H9 (cell line): ENCODE measurements around the gene TNFAIP3. TPM values are rescaled to one million over a fixed set of nuclear protein-coding genes. Genes with fewer than 3 reads are reported as not detected.
"Not testable (repeated sequence)": the region's sequence is repeated elsewhere in the genome, so short reads cannot be mapped to it uniquely, and the experiment has no call there.

ENCODE experiments used
- DNase-seq: peaks from one replicate; pipeline ENCODE4 v3.0.0-alpha.2; 2017
- H2AFZ ChIP-seq: one replicate; pipeline ENCODE4 v1.6.1; 2013; ENCODE audit warnings: mild to moderate bottlenecking, low read length, control low read depth, moderate library complexity
- H2AK5ac ChIP-seq: 2 replicates; pipeline ENCODE4 v1.6.1; 2013; ENCODE audit warnings: low read length, control low read depth, mixed read lengths; ENCODE audit not compliant: insufficient read length
- H2BK120ac ChIP-seq: one replicate; pipeline ENCODE4 v1.6.1; 2013; ENCODE audit warnings: low read depth, mild to moderate bottlenecking, low read length, control low read depth, inconsistent platforms; ENCODE audit not compliant: poor library complexity, severe bottlenecking
- H2BK12ac ChIP-seq: 2 replicates; pipeline ENCODE4 v1.6.1; 2013; ENCODE audit warnings: low read length, control low read depth, mixed read lengths, low read depth; ENCODE audit not compliant: insufficient read length
- H2BK15ac ChIP-seq: 2 replicates; pipeline ENCODE4 v1.6.1; 2013; ENCODE audit warnings: low read depth, low read length, control low read depth
- H2BK20ac ChIP-seq: one replicate; pipeline ENCODE4 v1.6.1; 2013; ENCODE audit warnings: low read depth, mild to moderate bottlenecking, low read length, control low read depth, inconsistent platforms; ENCODE audit not compliant: poor library complexity, severe bottlenecking
- H2BK5ac ChIP-seq: 2 replicates; pipeline ENCODE4 v1.6.1; 2013; ENCODE audit warnings: low read length, control low read depth, mixed read lengths; ENCODE audit not compliant: insufficient read length
- H3K14ac ChIP-seq: 2 replicates; pipeline ENCODE4 v1.6.1; 2013; ENCODE audit warnings: low read length, control low read depth; ENCODE audit not compliant: insufficient read depth
- H3K18ac ChIP-seq: 2 replicates; pipeline ENCODE4 v1.6.1; 2013; ENCODE audit warnings: low read depth, mild to moderate bottlenecking, mixed read lengths, low read length, control low read depth; ENCODE audit not compliant: insufficient read length
- H3K23ac ChIP-seq: 2 replicates; pipeline ENCODE4 v1.6.1; 2013; ENCODE audit warnings: low read length, control low read depth, mixed read lengths, low read depth; ENCODE audit not compliant: insufficient read length
- H3K23me2 ChIP-seq: 2 replicates; pipeline ENCODE4 v1.6.1; 2013; ENCODE audit warnings: low read depth, mild to moderate bottlenecking, mixed read lengths, low read length, control low read depth; ENCODE audit not compliant: insufficient read length, poor library complexity, severe bottlenecking
- H3K27ac ChIP-seq: 2 replicates; pipeline ENCODE4 v1.5.1; 2013; ENCODE audit warnings: low read length, control low read depth, mixed read lengths, low read depth; ENCODE audit not compliant: insufficient read length
- H3K27me3 ChIP-seq: 2 replicates; pipeline ENCODE4 v1.6.1; 2013; ENCODE audit warnings: low read length, control low read depth, inconsistent platforms; ENCODE audit not compliant: insufficient read depth
- H3K4ac ChIP-seq: 2 replicates; pipeline ENCODE4 v1.6.1; 2013; ENCODE audit warnings: low read depth, mild to moderate bottlenecking, control low read depth, inconsistent platforms, low read length, moderate library complexity
- H3K4me1 ChIP-seq: 2 replicates; pipeline ENCODE4 v1.6.1; 2013; ENCODE audit warnings: low read length, control low read depth, inconsistent platforms; ENCODE audit not compliant: insufficient read depth
- H3K4me2 ChIP-seq: 2 replicates; pipeline ENCODE4 v1.6.1; 2013; ENCODE audit warnings: low read length, control low read depth, mixed read lengths; ENCODE audit not compliant: insufficient read length, insufficient read depth
- H3K56ac ChIP-seq: 2 replicates; pipeline ENCODE4 v1.6.1; 2013; ENCODE audit warnings: low read depth, mild to moderate bottlenecking, mixed read lengths, low read length, control low read depth; ENCODE audit not compliant: insufficient read length
- H3K79me1 ChIP-seq: 2 replicates; pipeline ENCODE4 v1.6.1; 2013; ENCODE audit warnings: low read depth, mild to moderate bottlenecking, moderate library complexity, low read length, control low read depth, inconsistent platforms; ENCODE audit not compliant: insufficient read depth, poor library complexity, severe bottlenecking
- H3K79me2 ChIP-seq: 2 replicates; pipeline ENCODE4 v1.6.1; 2013; ENCODE audit warnings: low read length, control low read depth, inconsistent platforms; ENCODE audit not compliant: insufficient read depth
- H3K9ac ChIP-seq: 2 replicates; pipeline ENCODE4 v1.6.1; 2013; ENCODE audit warnings: low read length, control low read depth, mixed read lengths; ENCODE audit not compliant: insufficient read length; ENCODE audit errors: extremely low read depth
- H3K9me3 ChIP-seq: one replicate; pipeline ENCODE4 v1.6.1; 2013; ENCODE audit warnings: low read depth, low read length, inconsistent platforms; ENCODE audit not compliant: control insufficient read depth
- H3T11ph ChIP-seq: one replicate; pipeline ENCODE4 v1.6.1; 2013; ENCODE audit warnings: mild to moderate bottlenecking, low read length, control low read depth, inconsistent platforms
- H4K20me1 ChIP-seq: one replicate; pipeline ENCODE4 v1.6.1; 2013; ENCODE audit not compliant: control insufficient read depth, insufficient read length, insufficient read depth
- H4K5ac ChIP-seq: 2 replicates; pipeline ENCODE4 v1.6.1; 2013; ENCODE audit warnings: low read depth, mild to moderate bottlenecking, mixed read lengths, low read length, control low read depth; ENCODE audit not compliant: insufficient read length
- H4K8ac ChIP-seq: replicated peaks from 2 replicates; pipeline ENCODE4 v1.6.1; 2013; ENCODE audit warnings: low read length, control low read depth, mixed read lengths, low read depth; ENCODE audit not compliant: insufficient read length
- H4K91ac ChIP-seq: 2 replicates; pipeline ENCODE4 v1.6.1; 2013; ENCODE audit warnings: low read depth, mild to moderate bottlenecking, moderate library complexity, mixed read lengths, low read length, control low read depth; ENCODE audit not compliant: insufficient read length
- H3K27ac Mint-ChIP-seq, 3 experiments: 2 replicates in 2 of 3; 3 replicates in 1 of 3; pipeline ENCODE4 v1.8.0; 2020 to 2021; ENCODE audit warnings: mixed read lengths in 3 of 3, mild to moderate bottlenecking in 1 of 3, moderate library complexity in 1 of 3
- H3K27me3 Mint-ChIP-seq: 2 replicates; pipeline ENCODE4 v1.8.0; 2021; ENCODE audit warnings: low read depth, mild to moderate bottlenecking, moderate library complexity, mixed read lengths
- H3K36me3 Mint-ChIP-seq, 3 experiments: 2 replicates in 2 of 3; 3 replicates in 1 of 3; pipeline ENCODE4 v1.8.0; 2020 to 2021; ENCODE audit warnings: low read depth in 3 of 3, mixed read lengths in 3 of 3; ENCODE audit not compliant: insufficient read depth in 1 of 3
- H3K4me1 Mint-ChIP-seq, 2 experiments: 2 replicates each; pipeline ENCODE4 v1.8.0; 2020; ENCODE audit warnings: mixed read lengths in 2 of 2
- H3K4me3 Mint-ChIP-seq, 2 experiments: 2 replicates in 1 of 2; 3 replicates in 1 of 2; pipeline ENCODE4 v1.8.0; 2020 to 2021; ENCODE audit warnings: mild to moderate bottlenecking in 2 of 2, mixed read lengths in 2 of 2, moderate library complexity in 1 of 2
- H3K9me3 Mint-ChIP-seq, 2 experiments: 2 replicates in 1 of 2; 3 replicates in 1 of 2; pipeline ENCODE4 v1.8.0; 2020; ENCODE audit warnings: mild to moderate bottlenecking in 2 of 2, mixed read lengths in 2 of 2, moderate library complexity in 1 of 2
- WGBS: extraction: QIAGEN DNeasy Blood & Tissue Kit; methylation state at CpG from one replicate; pipeline ENCODE4 v1.1.7; 2013; ENCODE audit warnings: missing lambda C conversion rate, low lambda C conversion rate, mixed read lengths; ENCODE audit not compliant: insufficient read length; ENCODE audit errors: extremely low coverage; 5-methylcytosine and 5-hydroxymethylcytosine counted together
- total RNA-seq: library from RNA; stranded (reverse); gene quantifications from 2 replicates; pipeline ENCODE4 v1.2.1, GENCODE V29; 2021
- TF ChIP-seq, protein P1 (sequence below): fragments of 200-600 bp; sonication (generic); conservative IDR thresholded peaks from 3 replicates; pipeline ENCODE4 v1.8.0; 2021; ENCODE audit warnings: antibody characterized with exemption, mild to moderate bottlenecking

TNFAIP3 gene
- total RNA-seq, 1 experiment from 2014 or later = 3.7 TPM

DNA sequence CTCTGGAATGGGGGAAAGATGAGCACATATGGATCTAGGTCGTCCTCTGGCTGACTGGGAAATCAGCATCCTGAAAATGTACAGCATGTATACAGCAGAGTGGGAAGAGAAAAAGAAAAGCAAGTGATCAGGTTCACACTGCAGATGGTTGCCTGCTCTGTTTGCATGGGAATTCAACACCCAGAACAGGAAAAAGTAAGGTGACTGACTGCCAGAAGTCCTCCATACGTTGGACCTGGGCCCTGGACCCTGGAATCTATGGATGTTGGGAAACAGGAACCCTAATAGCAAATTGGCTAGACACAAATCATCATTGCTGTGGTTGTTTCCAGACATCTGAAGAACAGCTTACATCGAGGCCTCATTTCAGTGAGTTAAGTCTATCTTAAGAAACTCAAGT, 30.3 kb upstream of the TNFAIP3 start:
- no peak overlapping the region for H3K4me2 ChIP-seq
- H3K23me2 ChIP-seq = no peaks in the 10 kb centered on the region
- Mint-ChIP-seq H3K4me3 (no peak overlapping the region), H3K27me3 (0 out of 2 replicates have a peak, but pooled peaks cover 2% of the 10 kb centered on the region), H3K36me3 (peaks cover 5 to 6% (median 5%) of the 10 kb centered on the region in 3 experiments; a peak in 5 of 7 replicates), H3K9me3 (peaks cover 27 to 28% of the 10 kb centered on the region in 2 experiments), H3K4me1 (peaks cover 5 to 7% of the 10 kb centered on the region in 2 experiments; a peak in 2 of 4 replicates), H3K27ac (no peak overlapping the region)
- H4K20me1 ChIP-seq = no peaks in the 10 kb centered on the region
- H3K79me1 ChIP-seq = no peaks in the 10 kb centered on the region
- no CpG with 5 or more reads among the region's 3 CpGs for WGBS
- H3K23ac ChIP-seq = no peak overlapping the region
- TF ChIP-seq, protein P1, sequence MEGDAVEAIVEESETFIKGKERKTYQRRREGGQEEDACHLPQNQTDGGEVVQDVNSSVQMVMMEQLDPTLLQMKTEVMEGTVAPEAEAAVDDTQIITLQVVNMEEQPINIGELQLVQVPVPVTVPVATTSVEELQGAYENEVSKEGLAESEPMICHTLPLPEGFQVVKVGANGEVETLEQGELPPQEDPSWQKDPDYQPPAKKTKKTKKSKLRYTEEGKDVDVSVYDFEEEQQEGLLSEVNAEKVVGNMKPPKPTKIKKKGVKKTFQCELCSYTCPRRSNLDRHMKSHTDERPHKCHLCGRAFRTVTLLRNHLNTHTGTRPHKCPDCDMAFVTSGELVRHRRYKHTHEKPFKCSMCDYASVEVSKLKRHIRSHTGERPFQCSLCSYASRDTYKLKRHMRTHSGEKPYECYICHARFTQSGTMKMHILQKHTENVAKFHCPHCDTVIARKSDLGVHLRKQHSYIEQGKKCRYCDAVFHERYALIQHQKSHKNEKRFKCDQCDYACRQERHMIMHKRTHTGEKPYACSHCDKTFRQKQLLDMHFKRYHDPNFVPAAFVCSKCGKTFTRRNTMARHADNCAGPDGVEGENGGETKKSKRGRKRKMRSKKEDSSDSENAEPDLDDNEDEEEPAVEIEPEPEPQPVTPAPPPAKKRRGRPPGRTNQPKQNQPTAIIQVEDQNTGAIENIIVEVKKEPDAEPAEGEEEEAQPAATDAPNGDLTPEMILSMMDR = no peak
- H3K79me2 ChIP-seq = no peaks in the 10 kb centered on the region
- no peak overlapping the region for H3T11ph ChIP-seq
- no peak overlapping the region for H4K5ac ChIP-seq
- H3K27me3 ChIP-seq = no peaks in the 10 kb centered on the region
- no peak for DNase-seq
- no peak overlapping the region for H4K91ac ChIP-seq
- no peak overlapping the region for H3K4ac ChIP-seq
- H2AFZ ChIP-seq = no peak overlapping the region
- H2AK5ac ChIP-seq = no peak overlapping the region
- H4K8ac ChIP-seq = no peak overlapping the region
- no peaks in the 10 kb centered on the region for H3K4me1 ChIP-seq
- no peak overlapping the region for H3K56ac ChIP-seq
- no peak overlapping the region for H3K27ac ChIP-seq
- H3K18ac ChIP-seq = no peak overlapping the region
- no peak overlapping the region for H2BK15ac ChIP-seq
- H2BK5ac ChIP-seq = no peak overlapping the region
- H2BK12ac ChIP-seq = no peak overlapping the region
- H3K14ac ChIP-seq = no peak overlapping the region
- H2BK120ac ChIP-seq = no peak overlapping the region
- no peak overlapping the region for H3K9ac ChIP-seq
- H3K9me3 ChIP-seq = no peaks in the 10 kb centered on the region
- H2BK20ac ChIP-seq = no peak overlapping the region

- not testable (repeated sequence) for H3K4me1 Mint-ChIP-seq, H2BK15ac ChIP-seq, H3K4me2 ChIP-seq, H3K36me3 Mint-ChIP-seq, H4K8ac ChIP-seq, H3K27me3 ChIP-seq, H3T11ph ChIP-seq, H3K79me2 ChIP-seq, H2AK5ac ChIP-seq, H4K91ac ChIP-seq, H3K4me1 ChIP-seq, H3K27ac Mint-ChIP-seq, H2BK12ac ChIP-seq, DNase-seq, H3K23me2 ChIP-seq, H2AFZ ChIP-seq, H3K27ac ChIP-seq, H2BK20ac ChIP-seq, H3K9me3 ChIP-seq, H3K4ac ChIP-seq, H3K23ac ChIP-seq, H2BK120ac ChIP-seq, H3K18ac ChIP-seq, H3K56ac ChIP-seq, H3K14ac ChIP-seq, H3K27me3 Mint-ChIP-seq, H3K4me3 Mint-ChIP-seq, H4K20me1 ChIP-seq, H2BK5ac ChIP-seq, H3K79me1 ChIP-seq, H4K5ac ChIP-seq, H3K9ac ChIP-seq
- no CpG with 5 or more reads among the region's 2 CpGs for WGBS
- peaks cover 27 to 28% of the 10 kb centered on the region in 2 experiments for H3K9me3 Mint-ChIP-seq
These were observed 29.0 kb upstream of the TNFAIP3 start for GRCh38 chr6:137838090-137838489.
